Mesendoderm (in vitro differentiated cells): ENCODE data around the gene CARMIL1.

Source experiments
- DNase-seq: peaks from one replicate; pipeline ENCODE4 v3.0.0; 2013
- H2AK5ac ChIP-seq: 2 replicates; pipeline ENCODE4 v1.6.1; 2013; ENCODE audit warnings: low read length, inconsistent platforms
- H2BK120ac ChIP-seq: 2 replicates; pipeline ENCODE4 v1.6.1; 2013; ENCODE audit warnings: low read depth, mild to moderate bottlenecking, low read length, moderate library complexity, mixed read lengths
- H2BK15ac ChIP-seq: replicated peaks from 2 replicates; pipeline ENCODE4 v1.6.1; 2013; ENCODE audit warnings: low read depth, mild to moderate bottlenecking, moderate library complexity
- H2BK5ac ChIP-seq: 2 replicates; pipeline ENCODE4 v1.6.1; 2013; ENCODE audit warnings: low read length, inconsistent platforms
- H3K18ac ChIP-seq: 2 replicates; pipeline ENCODE4 v1.6.1; 2013; ENCODE audit warnings: mild to moderate bottlenecking, low read length, mixed read lengths
- H3K23ac ChIP-seq: one replicate; pipeline ENCODE4 v1.6.1; 2013; ENCODE audit warnings: low read length
- H3K27ac ChIP-seq: 2 replicates; pipeline ENCODE4 v1.5.1; 2013; ENCODE audit warnings: low read depth, mild to moderate bottlenecking, inconsistent platforms, low read length, moderate library complexity
- H3K27me3 ChIP-seq: 2 replicates; pipeline ENCODE4 v1.6.1; 2013; ENCODE audit warnings: low read length, control low read depth, mild to moderate bottlenecking, inconsistent platforms; ENCODE audit not compliant: insufficient read depth, poor library complexity
- H3K36me3 ChIP-seq: 2 replicates; pipeline ENCODE4 v1.6.1; 2013; ENCODE audit warnings: low read length, inconsistent platforms; ENCODE audit not compliant: control insufficient read depth, insufficient read depth
- H3K4ac ChIP-seq: one replicate; pipeline ENCODE4 v1.6.1; 2013; ENCODE audit warnings: low read depth, mild to moderate bottlenecking, low read length, moderate library complexity
- H3K4me1 ChIP-seq: 2 replicates; pipeline ENCODE4 v1.6.1; 2013; ENCODE audit warnings: low read depth, low read length, inconsistent platforms; ENCODE audit not compliant: control insufficient read depth
- H3K4me2 ChIP-seq: 2 replicates; pipeline ENCODE4 v1.6.1; 2013; ENCODE audit warnings: low read length
- H3K4me3 ChIP-seq: 2 replicates; pipeline ENCODE4 v1.5.1; 2013; ENCODE audit warnings: mild to moderate bottlenecking, low read length
- H3K56ac ChIP-seq: one replicate; pipeline ENCODE4 v1.6.1; 2013; ENCODE audit warnings: low read length
- H3K79me1 ChIP-seq: 2 replicates; pipeline ENCODE4 v1.6.1; 2013; ENCODE audit warnings: low read length, inconsistent platforms
- H3K79me2 ChIP-seq: 2 replicates; pipeline ENCODE4 v1.6.1; 2013; ENCODE audit warnings: mild to moderate bottlenecking, low read length; ENCODE audit not compliant: control insufficient read depth, insufficient read depth
- H3K9ac ChIP-seq: 2 replicates; pipeline ENCODE4 v1.6.1; 2013; ENCODE audit warnings: low read length, inconsistent platforms
- H4K5ac ChIP-seq: one replicate; pipeline ENCODE4 v1.6.1; 2013; ENCODE audit warnings: low read length
- H4K8ac ChIP-seq: one replicate; pipeline ENCODE4 v1.6.1; 2013; ENCODE audit warnings: low read depth, mild to moderate bottlenecking, control low read depth, low read length, moderate library complexity
- WGBS: extraction: QIAGEN DNeasy Blood & Tissue Kit; methylation state at CpG from one replicate; pipeline ENCODE4 v1.1.7; 2013; ENCODE audit warnings: low lambda C conversion rate, missing lambda C conversion rate; ENCODE audit not compliant: insufficient coverage; ENCODE audit errors: extremely low coverage; 5-methylcytosine and 5-hydroxymethylcytosine counted together

CARMIL1 gene

DNA sequence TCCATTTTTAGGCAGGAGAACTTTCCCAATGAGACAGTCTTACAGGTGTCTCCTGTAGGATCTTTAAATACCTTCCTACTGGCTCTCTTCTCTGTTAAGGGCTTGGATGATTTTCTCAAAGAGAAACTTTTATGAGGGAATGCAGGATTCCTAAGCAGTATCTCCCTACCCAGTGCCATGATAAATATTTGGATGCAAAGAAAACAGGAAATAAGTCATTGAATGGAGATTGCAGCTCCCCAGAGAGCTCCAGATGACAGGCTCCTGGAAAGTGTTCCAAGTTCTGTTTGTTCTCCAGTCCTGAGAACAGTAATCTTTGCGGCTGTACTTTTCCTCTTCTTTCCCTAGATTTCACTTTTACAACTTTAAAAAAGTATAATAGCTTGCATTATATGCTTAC lies 370.4 kb downstream of the CARMIL1 start:
- H3K36me3 ChIP-seq = no peaks in the 10 kb centered on the region
- no peak overlapping the region for H3K9ac ChIP-seq
- H3K4me1 ChIP-seq = no peaks in the 10 kb centered on the region
- no peak overlapping the region for H2BK120ac ChIP-seq
- H4K8ac ChIP-seq = no peak overlapping the region
- DNase-seq = no peak
- no peak overlapping the region for H3K4me3 ChIP-seq
- no peak overlapping the region for H2AK5ac ChIP-seq
- H3K27me3 ChIP-seq = no peaks in the 10 kb centered on the region
- H3K27ac ChIP-seq = no peak overlapping the region
- no peaks in the 10 kb centered on the region for H3K79me2 ChIP-seq
- H2BK15ac ChIP-seq = no peak overlapping the region
- H3K4me2 ChIP-seq = no peak overlapping the region
- no peak overlapping the region for H3K56ac ChIP-seq
- H3K18ac ChIP-seq = no peak overlapping the region
- WGBS = no CpG with 5 or more reads among the region's 1 CpG
- H2BK5ac ChIP-seq = no peak overlapping the region
- H3K23ac ChIP-seq = no peak overlapping the region
- no peaks in the 10 kb centered on the region for H3K79me1 ChIP-seq
- H3K4ac ChIP-seq = no peak overlapping the region
- H4K5ac ChIP-seq = no peak overlapping the region

GRCh38 chr6:25652007-25652515 lies 372.9 kb downstream of the CARMIL1 start, which contains the start of gene SCGN:
SCGN (plus strand) TSS chr6:25652215; CDS start chr6:25652404, 189 bp downstream.
- no peaks in the 10 kb centered on the region for H3K27me3 ChIP-seq
- DNase-seq = peak; percentile 91
- H3K79me2 ChIP-seq = no peaks in the 10 kb centered on the region

GRCh38 chr6:25655723-25656122 lies 376.5 kb downstream of the CARMIL1 start:
- no peaks in the 10 kb centered on the region for H3K79me1 ChIP-seq
- H3K23ac ChIP-seq = no peak overlapping the region
- no peaks in the 10 kb centered on the region for H3K27me3 ChIP-seq
- WGBS = no CpG with 5 or more reads among the region's 1 CpG
- H3K27ac ChIP-seq = no peak overlapping the region
- H2BK5ac ChIP-seq = no peak overlapping the region
- H4K5ac ChIP-seq = no peak overlapping the region
- no peaks in the 10 kb centered on the region for H3K36me3 ChIP-seq
- DNase-seq = no peak
- no peak overlapping the region for H3K18ac ChIP-seq
- no peak overlapping the region for H2BK120ac ChIP-seq
- no peak overlapping the region for H2BK15ac ChIP-seq
- H3K9ac ChIP-seq = no peak overlapping the region
- H3K4me1 ChIP-seq = no peaks in the 10 kb centered on the region
- H2AK5ac ChIP-seq = no peak overlapping the region
- no peak overlapping the region for H4K8ac ChIP-seq
- H3K4me2 ChIP-seq = no peak overlapping the region
- H3K4me3 ChIP-seq = no peak overlapping the region
- no peak overlapping the region for H3K56ac ChIP-seq
- no peaks in the 10 kb centered on the region for H3K79me2 ChIP-seq
- no peak overlapping the region for H3K4ac ChIP-seq

More at GRCh38 chr6:25652007-25652515, 372.9 kb downstream of the CARMIL1 start, which contains the start of gene SCGN:
- Histone ChIP-seq H4K8ac (no peak within 1 kb of the TSS), H2AK5ac (no peak within 1 kb of the TSS), H3K4ac (no peak within 1 kb of the TSS), H2BK120ac (no peak within 1 kb of the TSS), H3K79me1 (no peaks in the 10 kb centered on the region), H3K4me1 (no peaks in the 10 kb centered on the region), H2BK5ac (no peak within 1 kb of the TSS), H3K27ac (no peak within 1 kb of the TSS), H4K5ac (no peak within 1 kb of the TSS), H2BK15ac (no peak within 1 kb of the TSS), H3K36me3 (no peaks in the 10 kb centered on the region), H3K4me3 (no peak within 1 kb of the TSS), H3K56ac (no peak within 1 kb of the TSS), H3K9ac (no peak within 1 kb of the TSS), H3K18ac (no peak within 1 kb of the TSS), H3K23ac (no peak within 1 kb of the TSS), H3K4me2 (peak within 1 kb of the TSS; percentile 73)
- WGBS = no CpG with 5 or more reads among the region's 35 CpGs

DNA sequence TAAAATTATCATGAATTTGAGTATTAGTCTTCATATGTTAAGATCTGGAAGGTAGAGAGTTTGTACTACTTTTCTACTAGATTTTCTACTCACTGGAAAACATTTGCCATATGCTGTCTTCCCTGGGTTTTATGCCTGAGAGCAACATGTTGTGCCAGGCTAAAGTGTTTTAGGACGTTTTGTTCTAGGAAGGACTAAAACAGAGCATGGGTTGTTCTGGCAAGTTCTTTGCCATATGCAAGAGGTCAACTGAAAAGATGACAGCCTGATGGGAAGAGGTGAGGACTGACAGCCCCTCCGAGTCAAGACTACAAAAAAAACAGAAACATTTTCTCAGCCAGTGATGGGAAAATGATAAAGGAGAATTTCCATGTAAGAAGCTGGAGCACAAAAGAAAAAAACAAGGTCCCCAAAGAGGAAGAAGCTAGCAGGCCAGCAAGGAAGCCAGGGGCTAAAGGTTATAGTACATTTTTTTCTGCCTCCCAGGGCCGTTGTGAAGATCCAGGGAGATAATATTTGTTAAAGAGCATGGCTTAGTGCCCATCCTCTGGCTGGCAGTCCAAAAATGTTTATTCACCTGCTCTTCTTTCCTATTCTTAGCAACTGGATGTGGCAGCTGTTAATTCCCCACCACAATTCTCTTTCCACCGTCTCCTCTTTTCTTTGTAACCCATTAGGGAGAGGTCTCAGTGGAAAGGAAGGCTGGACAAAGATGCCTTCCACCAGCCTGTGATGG lies 380.6 kb downstream of the CARMIL1 start:
- no CpG with 5 or more reads among the region's 4 CpGs for WGBS

GRCh38 chr6:25660512-25660911 lies 381.3 kb downstream of the CARMIL1 start:
- Histone ChIP-seq H2BK15ac (no peak overlapping the region), H3K4me3 (no peak overlapping the region), H3K9ac (no peak overlapping the region), H2AK5ac (no peak overlapping the region), H3K27me3 (no peaks in the 10 kb centered on the region), H3K4me1 (no peaks in the 10 kb centered on the region), H3K56ac (no peak overlapping the region), H3K79me2 (no peaks in the 10 kb centered on the region), H3K4me2 (no peak overlapping the region), H4K5ac (no peak overlapping the region), H3K79me1 (no peaks in the 10 kb centered on the region), H3K23ac (no peak overlapping the region), H4K8ac (no peak overlapping the region), H3K36me3 (no peaks in the 10 kb centered on the region), H3K27ac (no peak overlapping the region), H3K4ac (no peak overlapping the region), H3K18ac (no peak overlapping the region), H2BK5ac (no peak overlapping the region), H2BK120ac (no peak overlapping the region)
- DNase-seq = peak; percentile 4

More for the DNA sequence above, 380.6 kb downstream of the CARMIL1 start:
- H2AK5ac ChIP-seq = no peak overlapping the region
- no peaks in the 10 kb centered on the region for H3K36me3 ChIP-seq
- no peak overlapping the region for H3K18ac ChIP-seq
- H3K4me2 ChIP-seq = no peak overlapping the region
- no peak overlapping the region for H2BK120ac ChIP-seq
- peak overlapping the region; percentile 5 for H4K8ac ChIP-seq
- no peak overlapping the region for H3K27ac ChIP-seq
- H3K4ac ChIP-seq = no peak overlapping the region
- H3K79me2 ChIP-seq = no peaks in the 10 kb centered on the region
- no peak overlapping the region for H3K56ac ChIP-seq
- no peak for DNase-seq
- H3K4me1 ChIP-seq = no peaks in the 10 kb centered on the region
- no peak overlapping the region for H3K9ac ChIP-seq
- no peak overlapping the region for H3K23ac ChIP-seq
- no peak overlapping the region for H3K4me3 ChIP-seq
- H3K79me1 ChIP-seq = no peaks in the 10 kb centered on the region
- no peak overlapping the region for H4K5ac ChIP-seq
- H2BK15ac ChIP-seq = no peak overlapping the region
- no peak overlapping the region for H2BK5ac ChIP-seq
- H3K27me3 ChIP-seq = no peaks in the 10 kb centered on the region
